Cardiac atrium fibroblast (primary cell): Measurements from ENCODE around the gene ATP6AP2. TPM values are rescaled to one million over a fixed set of nuclear protein-coding genes. Genes with fewer than 3 reads are reported as not detected.

Source experiments
- total RNA-seq: library from RNA; depleted of rRNA; stranded (reverse); fragments of >200 nt; gene quantifications from 2 replicates; pipeline ENCODE4 v1.2.3, GENCODE V29; 2015

The ATP6AP2 gene
- 197 and 200 TPM in 2 replicates for total RNA-seq

GRCh38 chrX:40580537-40581335, at the start of gene ATP6AP2:
TSS of gene ATP6AP2 (plus strand) at chrX:40580970. CDS start at chrX:40581066, 96 bp downstream.

GRCh38 chrX:40623139-40623536, 42.4 kb downstream of the ATP6AP2 start, which contains the start of gene MPC1L:
TSS of gene MPC1L (plus strand) at chrX:40623428. CDS start at chrX:40623566, 138 bp downstream.

GRCh38 chrX:40647307-40648197, 66.8 kb downstream of the ATP6AP2 start, which contains the start of gene CXorf38:
TSS of gene CXorf38 (minus strand) at chrX:40647561. CDS start at chrX:40647520, 41 bp downstream.

Other genes starting within 250 kb of the ATP6AP2 start
- gene MPC1L, start 42.5 kb downstream of the ATP6AP2 start, total RNA-seq: not detected in 2 replicates
- 9.7 and 10.0 TPM in 2 replicates for gene CXorf38, start 66.6 kb downstream of the ATP6AP2 start, total RNA-seq
- gene MED14, start 154.6 kb downstream of the ATP6AP2 start, total RNA-seq: 9.7 and 16.5 TPM in 2 replicates